ENCODE data around the gene SPRR5.

Gene SPRR5

DNA sequence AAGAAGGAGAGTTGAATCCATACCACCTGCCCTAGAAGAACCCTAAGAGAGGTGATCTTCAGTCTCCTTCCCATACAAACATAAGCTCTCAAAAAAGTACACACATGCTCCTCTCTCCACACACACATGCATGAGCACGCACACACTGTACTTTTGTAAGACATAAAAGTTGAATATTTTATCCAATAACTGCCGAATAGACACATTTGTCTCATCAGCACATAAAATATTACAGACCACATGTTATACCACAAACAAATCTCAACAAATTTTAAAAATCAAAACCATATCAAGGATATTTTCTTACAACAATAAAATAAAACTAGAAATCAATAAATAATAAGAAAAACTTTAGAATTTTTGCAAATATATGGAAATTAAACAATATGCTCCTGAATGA lies 39.6 kb downstream of the SPRR5 start:
- Histone ChIP-seq H3K4me2 (ENCODE audit: low read length) (no peak overlapping the region), H3K4me3 (ENCODE audit: low read length) (no peak overlapping the region), H3K9me3 (ENCODE audit: insufficient read depth, low read length) (no peaks in the 10 kb centered on the region), H3K36me3 (replicated peaks; ENCODE audit: low read depth, low read length) (no peaks in the 10 kb centered on the region), H3K27ac (ENCODE audit: low read length) (no peak overlapping the region), H3K4me1 (ENCODE audit: low read length) (no peaks in the 10 kb centered on the region), H3K9ac (ENCODE audit: low read length) (no peak overlapping the region), H3K27me3 (ENCODE audit: low read depth, low read length) (peaks cover 81% of the 10 kb centered on the region), H3K79me2 (ENCODE audit: low read length) (no peaks in the 10 kb centered on the region), H4K20me1 (ENCODE audit: insufficient read depth, low read length) (no peaks in the 10 kb centered on the region), H2AFZ (ENCODE audit: low read depth, low read length) (no peak overlapping the region)
- TF ChIP-seq EZH2phosphoT487 (IDR thresholded peaks at IDR 0.05; ENCODE audit: low read depth), result no peak

DNA sequence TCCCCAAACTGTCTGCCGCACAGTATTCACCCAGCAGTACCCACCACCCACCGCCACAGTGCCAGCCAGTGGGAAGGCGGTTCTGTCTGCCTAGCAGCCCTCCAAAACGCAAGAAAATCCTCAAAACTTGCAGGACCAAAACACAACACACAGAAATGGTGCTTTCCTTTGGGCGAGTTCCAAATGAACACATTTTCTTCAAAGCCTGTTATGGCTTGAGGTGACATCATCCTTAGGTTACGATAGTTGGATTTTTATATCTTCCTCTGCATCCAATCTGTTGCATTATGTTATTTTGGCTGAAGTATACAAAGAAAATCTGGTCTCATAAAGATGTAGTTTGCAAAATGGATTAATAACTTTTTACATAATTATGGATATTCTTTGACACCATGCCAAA lies 46.2 kb downstream of the SPRR5 start:
- Histone ChIP-seq H4K20me1 (ENCODE audit: insufficient read depth, low read length) (no peaks in the 10 kb centered on the region), H3K79me2 (ENCODE audit: low read length) (no peaks in the 10 kb centered on the region), H3K4me2 (ENCODE audit: low read length) (no peak overlapping the region), H3K4me3 (ENCODE audit: low read length) (no peak overlapping the region), H3K36me3 (replicated peaks; ENCODE audit: low read depth, low read length) (no peaks in the 10 kb centered on the region), H3K9ac (ENCODE audit: low read length) (no peak overlapping the region), H3K4me1 (ENCODE audit: low read length) (no peaks in the 10 kb centered on the region), H3K27me3 (ENCODE audit: low read depth, low read length) (peaks cover 68% of the 10 kb centered on the region), H3K27ac (ENCODE audit: low read length) (no peak overlapping the region), H3K9me3 (ENCODE audit: insufficient read depth, low read length) (0 out of 2 replicates have a peak, but pooled peaks cover 3% of the 10 kb centered on the region), H2AFZ (ENCODE audit: low read depth, low read length) (no peak overlapping the region)
- TF ChIP-seq, protein P1, sequence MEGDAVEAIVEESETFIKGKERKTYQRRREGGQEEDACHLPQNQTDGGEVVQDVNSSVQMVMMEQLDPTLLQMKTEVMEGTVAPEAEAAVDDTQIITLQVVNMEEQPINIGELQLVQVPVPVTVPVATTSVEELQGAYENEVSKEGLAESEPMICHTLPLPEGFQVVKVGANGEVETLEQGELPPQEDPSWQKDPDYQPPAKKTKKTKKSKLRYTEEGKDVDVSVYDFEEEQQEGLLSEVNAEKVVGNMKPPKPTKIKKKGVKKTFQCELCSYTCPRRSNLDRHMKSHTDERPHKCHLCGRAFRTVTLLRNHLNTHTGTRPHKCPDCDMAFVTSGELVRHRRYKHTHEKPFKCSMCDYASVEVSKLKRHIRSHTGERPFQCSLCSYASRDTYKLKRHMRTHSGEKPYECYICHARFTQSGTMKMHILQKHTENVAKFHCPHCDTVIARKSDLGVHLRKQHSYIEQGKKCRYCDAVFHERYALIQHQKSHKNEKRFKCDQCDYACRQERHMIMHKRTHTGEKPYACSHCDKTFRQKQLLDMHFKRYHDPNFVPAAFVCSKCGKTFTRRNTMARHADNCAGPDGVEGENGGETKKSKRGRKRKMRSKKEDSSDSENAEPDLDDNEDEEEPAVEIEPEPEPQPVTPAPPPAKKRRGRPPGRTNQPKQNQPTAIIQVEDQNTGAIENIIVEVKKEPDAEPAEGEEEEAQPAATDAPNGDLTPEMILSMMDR (IDR thresholded peaks at IDR 0.05; ENCODE audit: low read depth, low read length), result no peak
- TF ChIP-seq EZH2phosphoT487 (IDR thresholded peaks at IDR 0.05; ENCODE audit: low read depth), result no peak

DNA sequence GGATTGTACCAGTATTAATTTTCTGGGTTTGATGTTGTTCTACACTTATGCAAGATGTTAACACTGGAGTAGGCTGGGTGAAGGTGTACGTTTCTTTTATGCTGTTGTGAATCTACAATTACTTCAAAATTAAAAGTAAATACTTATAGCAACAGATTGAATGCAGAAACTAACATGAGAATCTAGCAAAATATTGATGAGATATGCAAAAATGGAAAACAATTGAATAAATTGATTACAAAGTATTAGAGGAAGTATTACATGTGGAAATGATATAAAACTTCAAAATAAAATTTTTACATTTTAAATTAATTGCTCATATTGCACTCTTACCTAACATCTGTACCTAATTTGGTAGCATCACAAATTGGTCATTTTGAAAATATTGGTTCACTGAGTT lies 48.8 kb downstream of the SPRR5 start:
- Histone ChIP-seq H4K20me1 (ENCODE audit: insufficient read depth, low read length) (no peaks in the 10 kb centered on the region), H3K27me3 (ENCODE audit: low read depth, low read length) (peaks cover 61% of the 10 kb centered on the region), H3K79me2 (ENCODE audit: low read length) (no peaks in the 10 kb centered on the region), H3K4me1 (ENCODE audit: low read length) (no peaks in the 10 kb centered on the region), H3K4me3 (ENCODE audit: low read length) (no peak overlapping the region), H3K36me3 (replicated peaks; ENCODE audit: low read depth, low read length) (no peaks in the 10 kb centered on the region), H2AFZ (ENCODE audit: low read depth, low read length) (no peak overlapping the region), H3K27ac (ENCODE audit: low read length) (no peak overlapping the region), H3K9ac (ENCODE audit: low read length) (no peak overlapping the region), H3K9me3 (ENCODE audit: insufficient read depth, low read length) (0 out of 2 replicates have a peak, but pooled peaks cover 3% of the 10 kb centered on the region), H3K4me2 (ENCODE audit: low read length) (no peak overlapping the region)
- TF ChIP-seq, protein P1 (IDR thresholded peaks at IDR 0.05; ENCODE audit: low read depth, low read length), result no peak
- no peak for TF ChIP-seq EZH2phosphoT487 (IDR thresholded peaks at IDR 0.05; ENCODE audit: low read depth)

DNA sequence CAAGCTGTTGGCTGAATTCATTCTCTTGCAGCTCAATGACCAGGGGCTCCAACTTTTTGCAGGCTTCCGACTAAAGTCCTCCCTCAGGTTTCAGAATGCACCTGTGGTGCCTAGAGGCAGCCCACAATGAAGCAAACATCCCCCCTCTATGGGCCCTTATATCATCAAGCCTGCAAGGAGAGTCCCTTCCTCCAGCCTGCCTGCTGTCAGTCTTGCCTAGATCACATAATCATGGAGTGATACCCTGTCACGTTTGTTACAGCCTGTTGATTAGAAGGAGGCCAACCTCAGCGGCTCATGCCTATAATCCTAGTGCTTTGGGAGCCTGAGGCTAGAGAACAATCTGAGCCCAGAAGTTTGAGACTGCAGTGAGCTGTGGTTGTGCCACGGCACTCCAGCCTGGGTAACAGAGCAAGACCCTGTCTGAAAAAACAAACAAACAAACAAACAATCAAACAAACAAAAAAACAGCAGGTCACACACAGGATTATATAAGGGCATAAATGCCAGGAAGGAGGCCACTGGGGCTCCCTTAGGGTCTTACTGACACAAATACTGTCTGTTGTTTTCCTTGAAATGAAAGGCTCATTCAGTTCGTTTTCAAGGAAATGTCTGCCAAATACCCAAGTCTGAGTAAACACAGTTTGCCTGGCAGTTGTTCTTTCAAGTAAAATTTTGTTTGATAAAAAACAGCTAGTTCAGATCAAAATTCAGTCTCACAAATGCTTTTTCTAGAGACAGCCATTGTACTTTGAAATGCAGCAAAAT lies 49.8 kb downstream of the SPRR5 start:
- Histone ChIP-seq H3K36me3 (replicated peaks; ENCODE audit: low read depth, low read length) (no peaks in the 10 kb centered on the region), H3K79me2 (ENCODE audit: low read length) (no peaks in the 10 kb centered on the region), H3K27me3 (ENCODE audit: low read depth, low read length) (peaks cover 62% of the 10 kb centered on the region), H3K9ac (ENCODE audit: low read length) (no peak overlapping the region), H3K4me3 (ENCODE audit: low read length) (no peak overlapping the region), H2AFZ (ENCODE audit: low read depth, low read length) (no peak overlapping the region), H3K27ac (ENCODE audit: low read length) (no peak overlapping the region), H3K4me2 (ENCODE audit: low read length) (no peak overlapping the region), H3K9me3 (ENCODE audit: insufficient read depth, low read length) (0 out of 2 replicates have a peak, but pooled peaks cover 3% of the 10 kb centered on the region), H4K20me1 (ENCODE audit: insufficient read depth, low read length) (no peaks in the 10 kb centered on the region), H3K4me1 (ENCODE audit: low read length) (no peaks in the 10 kb centered on the region)
- TF ChIP-seq EZH2phosphoT487 (IDR thresholded peaks at IDR 0.05; ENCODE audit: low read depth), result no peak
- TF ChIP-seq, protein P1 (IDR thresholded peaks at IDR 0.05; ENCODE audit: low read depth, low read length), result no peak
